HepG2 (cell line): ENCODE measurements around the gene PRKCI. TPM values are rescaled to one million over a fixed set of nuclear protein-coding genes. Genes with fewer than 3 reads are reported as not detected.

Experiments used
- ATAC-seq: fragments of 200-7000 bp; cut with Tn5 transposase; 3 replicates; pipeline ENCODE4 v1.9.1; 2020; ENCODE audit warnings: mild to moderate bottlenecking, moderate library complexity
- Bru-seq: library from RNA; stranded (reverse); fragments of 400-500 nt; gene quantifications from one replicate; lab custom pipeline; 2021; lab: Mats Ljungman, UMichigan
- BruChase-seq, 2 experiments: library from RNA; stranded (reverse); fragments of 400-500 nt; gene quantifications; one replicate each; lab custom pipeline; 2021; lab: Mats Ljungman, UMichigan
- BruUV-seq: library from RNA; stranded (reverse); fragments of 400-500 nt; replicated peaks from 2 replicates; lab custom pipeline; 2021; lab: Mats Ljungman, UMichigan
- CTCF ChIA-PET: fragments of 300-600 bp; formaldehyde crosslinking; extraction: SDS; loops from one replicate; lab custom pipeline; 2021; ENCODE audit warnings: low total read pairs, inconsistent platforms, low intra/inter-chr PET ratio; lab: Yijun Ruan, JAX
- POLR2A ChIA-PET: fragments of 350-600 bp; sonication (Branson Sonifier 250); formaldehyde crosslinking; loops from one replicate; lab custom pipeline; 2020; ENCODE audit warnings: antibody characterized with exemption, inconsistent platforms; lab: Yijun Ruan, JAX
- DNase-seq: peaks from one replicate; pipeline ENCODE4 v3.0.0-alpha.2; 2015; ENCODE audit warnings: low spot score
- FAIRE-seq: peaks from 3 replicates; lab custom pipeline; 2011; peaks lifted over from hg19 to GRCh38; lab: Jason Lieb, UNC
- H2AFZ ChIP-seq: one replicate; pipeline ENCODE4 v1.6.1; 2011; ENCODE audit warnings: low read length, inconsistent platforms
- H3K27ac ChIP-seq: fragments of 300-600 bp; 3 replicates; pipeline ENCODE4 v1.8.0; 2011; ENCODE audit warnings: mixed run types, mild to moderate bottlenecking, mixed read lengths, low read length, inconsistent platforms; ENCODE audit not compliant: insufficient read depth; ENCODE audit errors: extremely low read length
- H3K27me3 ChIP-seq, 2 experiments: fragments of 200-600 bp in 1 of 2; 2 replicates in 1 of 2; 3 replicates in 1 of 2; pipeline versions ENCODE4 v1.6.0 to v1.8.0; 2011; ENCODE audit warnings: low read length in 2 of 2, mild to moderate bottlenecking in 2 of 2, moderate library complexity in 2 of 2, inconsistent platforms in 1 of 2; ENCODE audit not compliant: insufficient read depth in 2 of 2, control insufficient read depth in 1 of 2
- H3K36me3 ChIP-seq, 2 experiments: fragments of 200-600 bp in 1 of 2; replicated peaks in 1 of 2; 2 replicates in 1 of 2; 3 replicates in 1 of 2; pipeline versions ENCODE4 v1.5.1 to v1.8.0; 2011; ENCODE audit warnings: low read length in 2 of 2, inconsistent platforms in 1 of 2; ENCODE audit not compliant: insufficient read depth in 2 of 2, control insufficient read depth in 1 of 2
- H3K4me1 ChIP-seq: 2 replicates; pipeline ENCODE4 v1.5.1; 2012; ENCODE audit warnings: low read length, inconsistent platforms; ENCODE audit not compliant: insufficient read depth
- H3K4me2 ChIP-seq: 2 replicates; pipeline ENCODE4 v1.6.0; 2011; ENCODE audit warnings: low read depth, low read length, inconsistent platforms
- H3K4me3 ChIP-seq, 3 experiments: fragments of 200-600 bp in 1 of 3; sonication (generic), shearing (Covaris generic) in 1 of 3; replicated peaks in 1 of 3; 2 replicates each; pipeline ENCODE4 v1.5.1; 2011 to 2016; ENCODE audit warnings: low read length in 3 of 3, inconsistent platforms in 2 of 3, low read depth in 2 of 3, mild to moderate bottlenecking in 2 of 3, control low read depth in 1 of 3, mixed read lengths in 1 of 3; ENCODE audit not compliant: insufficient read depth in 1 of 3
- H3K79me2 ChIP-seq: one replicate; pipeline ENCODE4 v1.6.1; 2011; ENCODE audit warnings: low read length, inconsistent platforms; ENCODE audit not compliant: insufficient read depth
- H3K9ac ChIP-seq: 2 replicates; pipeline ENCODE4 v1.6.0; 2011; ENCODE audit warnings: mild to moderate bottlenecking, low read depth, low read length, inconsistent platforms; ENCODE audit not compliant: insufficient read depth
- H3K9me3 ChIP-seq: 2 replicates; pipeline ENCODE4 v1.5.1; 2012; ENCODE audit warnings: mild to moderate bottlenecking, low read length
- H4K20me1 ChIP-seq: 2 replicates; pipeline ENCODE4 v1.6.0; 2011; ENCODE audit warnings: inconsistent platforms, mild to moderate bottlenecking, low read length, moderate library complexity; ENCODE audit not compliant: insufficient read depth
- ARNT2 ChIP-seq: sonication (generic); formaldehyde crosslinking; IDR thresholded peaks from 2 replicates; pipeline ENCODE4 v1.8.0; 2022; ENCODE audit warnings: mild to moderate bottlenecking, low read depth, missing genetic modification reagents, moderate library complexity
- ATF7 ChIP-seq, 2 experiments: fragments of 450-650 bp in 1 of 2; sonication (generic) in 1 of 2; formaldehyde crosslinking in 1 of 2; IDR thresholded peaks; 2 replicates each; pipeline versions ENCODE4 v1.4.0 to v1.6.1; 2016 to 2020; ENCODE audit warnings: antibody characterized with exemption in 1 of 2, mild to moderate bottlenecking in 1 of 2, missing genetic modification reagents in 1 of 2
- CEBPG ChIP-seq: IDR thresholded peaks from 2 replicates; pipeline ENCODE4 v1.6.1; 2016
- CHCHD3 ChIP-seq: sonication (generic); formaldehyde crosslinking; IDR thresholded peaks from 2 replicates; pipeline ENCODE4 v1.8.0; 2022; ENCODE audit warnings: mild to moderate bottlenecking, missing genetic modification reagents, moderate library complexity
- FOXJ3 ChIP-seq: sonication (generic); formaldehyde crosslinking; IDR thresholded peaks from 2 replicates; pipeline ENCODE4 v1.4.0; 2020; ENCODE audit warnings: missing genetic modification reagents, mild to moderate bottlenecking, borderline replicate concordance
- FOXK1 ChIP-seq: sonication (generic); formaldehyde crosslinking; IDR thresholded peaks from 2 replicates; pipeline ENCODE4 v1.4.0; 2020; ENCODE audit warnings: low read depth, missing genetic modification reagents, borderline replicate concordance
- NFIC ChIP-seq: IDR thresholded peaks from 2 replicates; pipeline ENCODE4 v1.6.1; 2012; ENCODE audit warnings: mild to moderate bottlenecking, low read length, inconsistent platforms
- NR1H2 ChIP-seq: sonication (generic); formaldehyde crosslinking; IDR thresholded peaks from 2 replicates; pipeline ENCODE4 v1.8.1; 2022; ENCODE audit warnings: low read depth, missing genetic modification reagents, borderline replicate concordance
- NR3C1 ChIP-seq: sonication (generic); formaldehyde crosslinking; IDR thresholded peaks from 2 replicates; pipeline ENCODE4 v1.4.0; 2020; ENCODE audit warnings: missing genetic modification reagents
- RXRA ChIP-seq: sonication (generic); formaldehyde crosslinking; IDR thresholded peaks from 2 replicates; pipeline ENCODE4 v1.5.1; 2020; ENCODE audit warnings: missing genetic modification reagents
- SIN3A ChIP-seq: IDR thresholded peaks from 2 replicates; pipeline ENCODE4 v1.6.1; 2011; ENCODE audit warnings: low read depth, mild to moderate bottlenecking, control low read depth, low read length, borderline replicate concordance
- SOX6 ChIP-seq, 2 experiments: fragments of 450-650 bp in 1 of 2; sonication (generic) in 1 of 2; formaldehyde crosslinking in 1 of 2; IDR thresholded peaks; 2 replicates each; pipeline versions ENCODE4 v1.4.0 to v1.6.1; 2017 to 2020; ENCODE audit warnings: antibody characterized with exemption in 1 of 2, mild to moderate bottlenecking in 1 of 2, missing genetic modification reagents in 1 of 2
- TBL1XR1 ChIP-seq: fragments of 150-350 bp; IDR thresholded peaks from 2 replicates; pipeline ENCODE4 v1.6.1; 2014; ENCODE audit warnings: borderline replicate concordance, low read length; ENCODE audit not compliant: partially characterized antibody
- ZFP36L1 ChIP-seq: sonication (generic); formaldehyde crosslinking; IDR thresholded peaks from 2 replicates; pipeline ENCODE4 v1.8.0; 2022; ENCODE audit warnings: mild to moderate bottlenecking, missing genetic modification reagents, moderate library complexity
- ZMYM3 ChIP-seq: sonication (generic); formaldehyde crosslinking; IDR thresholded peaks from 2 replicates; pipeline ENCODE4 v1.5.1; 2020; ENCODE audit warnings: mild to moderate bottlenecking, missing genetic modification reagents
- ZNF124 ChIP-seq: sonication (generic); formaldehyde crosslinking; IDR thresholded peaks from 2 replicates; pipeline ENCODE4 v1.4.0; 2020; ENCODE audit warnings: missing genetic modification reagents
- ZNF562 ChIP-seq: sonication (generic); formaldehyde crosslinking; IDR thresholded peaks from 2 replicates; pipeline ENCODE4 v1.8.0; 2022; ENCODE audit warnings: missing genetic modification reagents, borderline replicate concordance
- ZNF782 ChIP-seq: sonication (generic); formaldehyde crosslinking; IDR thresholded peaks from 2 replicates; pipeline ENCODE4 v1.4.0; 2020; ENCODE audit warnings: missing genetic modification reagents, mild to moderate bottlenecking, borderline replicate concordance
- WGBS: methylation state at CpG from one replicate; pipeline ENCODE4 v1.1.6; 2017; ENCODE audit warnings: low lambda C conversion rate; 5-methylcytosine and 5-hydroxymethylcytosine counted together
- in situ Hi-C: cut with HindIII; loops from 2 replicates; pipeline ENCODE4 v1.10.0; 2017; ENCODE audit warnings: low pct_unique_long_range_greater_than_20kb; ENCODE audit not compliant: extremely low pct_ligation_motif_present
- intact Hi-C: fragments of 100-400 bp; cut with micrococcal nuclease; formaldehyde crosslinking; loops from one replicate; pipeline ENCODE4 v1.10.0; 2022; ENCODE audit not compliant: unreplicated experiment
- long read RNA-seq, 2 experiments: library from RNA in 1 of 2; library from polyadenylated mRNA in 1 of 2; stranded (forward) in 1 of 2; unstranded in 1 of 2; transcript quantifications; one replicate each; pipeline ENCODE4 v2.0.0, GENCODE V29; 2019 to 2022
- polyA minus RNA-seq, 3 experiments: library from RNA; depleted of rRNA, polyadenylated mRNA; stranded (reverse); fragments of >200 nt; gene quantifications; 2 replicates each; pipeline ENCODE4 v1.2.3, GENCODE V29; 2011; ENCODE audit warnings: low replicate concordance in 1 of 3
- polyA plus RNA-seq, 8 experiments: library from polyadenylated mRNA; depleted of rRNA in 3 of 8; stranded (reverse) in 7 of 8; unstranded in 1 of 8; fragments of >200 nt; fragmentation: Illumina TruSeq in 4 of 8; extraction: Trizol in 4 of 8; gene quantifications; 2 replicates each; pipeline versions ENCODE4 v1.2.1 to v1.2.3, GENCODE V29; 2011 to 2016; ENCODE audit warnings: low read depth in 4 of 8, missing spikeins in 1 of 8, mixed read lengths in 1 of 8; ENCODE audit not compliant: insufficient read depth in 1 of 8
- total RNA-seq, 5 experiments: library from RNA; depleted of rRNA; stranded (reverse); fragments of >200 nt; fragmentation: Illumina TruSeq; extraction: Trizol; gene quantifications; 2 replicates each; pipeline ENCODE4 v1.2.3, GENCODE V29; 2016; ENCODE audit warnings: low read depth in 1 of 5

The PRKCI gene
- 30.4 and 39.1 TPM in 2 replicates for total RNA-seq (2016; rRNA removed; fragmentation: Illumina TruSeq; extraction: Trizol)
- total RNA-seq (2016; cell fraction: cytosol; rRNA removed; fragmentation: Illumina TruSeq; extraction: Trizol; ENCODE audit: low read depth) = 11.6 and 12.0 TPM in 2 replicates
- total RNA-seq (2016; cell fraction: insoluble cytoplasmic fraction; rRNA removed; fragmentation: Illumina TruSeq; extraction: Trizol) = 29.9 and 42.0 TPM in 2 replicates
- 13.7 and 15.0 TPM in 2 replicates for total RNA-seq (2016; cell fraction: membrane; rRNA removed; fragmentation: Illumina TruSeq; extraction: Trizol)
- total RNA-seq (2016; cell fraction: nucleus; rRNA removed; fragmentation: Illumina TruSeq; extraction: Trizol) = 19.8 and 28.5 TPM in 2 replicates
- polyA plus RNA-seq (2011; rRNA removed) = 11.7 and 17.2 TPM in 2 replicates
- polyA plus RNA-seq (2011; cell fraction: cytosol; rRNA removed) = 6.2 and 9.0 TPM in 2 replicates
- 5.0 and 9.3 TPM in 2 replicates for polyA plus RNA-seq (2011; cell fraction: nucleus; rRNA removed)
- polyA plus RNA-seq (2012) = 12.9 and 22.8 TPM in 2 replicates
- polyA plus RNA-seq (2016; cell fraction: cytosol; fragmentation: Illumina TruSeq; extraction: Trizol; ENCODE audit: low read depth) = 2.5 and 3.2 TPM in 2 replicates
- polyA plus RNA-seq (2016; cell fraction: insoluble cytoplasmic fraction; fragmentation: Illumina TruSeq; extraction: Trizol; ENCODE audit: low read depth) = 29.3 and 31.7 TPM in 2 replicates
- 5.4 and 6.7 TPM in 2 replicates for polyA plus RNA-seq (2016; cell fraction: membrane; fragmentation: Illumina TruSeq; extraction: Trizol; ENCODE audit: low read depth)
- 25.1 and 26.3 TPM in 2 replicates for polyA plus RNA-seq (2016; cell fraction: nucleus; fragmentation: Illumina TruSeq; extraction: Trizol; ENCODE audit: insufficient read depth, low read depth)
- polyA minus RNA-seq (2011; rRNA and poly(A)+ RNA removed; ENCODE audit: low replicate concordance) = 14.9 and 45.3 TPM in 2 replicates
- polyA minus RNA-seq (2011; cell fraction: cytosol; rRNA and poly(A)+ RNA removed) = 20.2 and 22.9 TPM in 2 replicates
- polyA minus RNA-seq (2011; cell fraction: nucleus; rRNA and poly(A)+ RNA removed) = 34.5 and 41.0 TPM in 2 replicates
- percentile 66 among the genes with signal in this experiment for Bru-seq, nascent RNA
- BruChase-seq, experiment 1, labeled RNA remaining after a 6-hour chase = percentile 73 among the genes with signal in this experiment
- percentile 67 among the genes with signal in this experiment for BruChase-seq, experiment 2, labeled RNA remaining after a 2-hour chase
- long read RNA-seq, experiment 1, full-length matches to known transcripts = 24 of 35 reads
- long read RNA-seq, experiment 1, partial matches to known transcripts = 5 of 35 reads
- long read RNA-seq, experiment 1, other reads (novel, unspliced or antisense) = 6 of 35 reads
- long read RNA-seq, experiment 2, full-length matches to known transcripts = 6 of 27 reads
- long read RNA-seq, experiment 2, partial matches to known transcripts = 1 of 27 reads
- long read RNA-seq, experiment 2, other reads (novel, unspliced or antisense) = 20 of 27 reads

DNA sequence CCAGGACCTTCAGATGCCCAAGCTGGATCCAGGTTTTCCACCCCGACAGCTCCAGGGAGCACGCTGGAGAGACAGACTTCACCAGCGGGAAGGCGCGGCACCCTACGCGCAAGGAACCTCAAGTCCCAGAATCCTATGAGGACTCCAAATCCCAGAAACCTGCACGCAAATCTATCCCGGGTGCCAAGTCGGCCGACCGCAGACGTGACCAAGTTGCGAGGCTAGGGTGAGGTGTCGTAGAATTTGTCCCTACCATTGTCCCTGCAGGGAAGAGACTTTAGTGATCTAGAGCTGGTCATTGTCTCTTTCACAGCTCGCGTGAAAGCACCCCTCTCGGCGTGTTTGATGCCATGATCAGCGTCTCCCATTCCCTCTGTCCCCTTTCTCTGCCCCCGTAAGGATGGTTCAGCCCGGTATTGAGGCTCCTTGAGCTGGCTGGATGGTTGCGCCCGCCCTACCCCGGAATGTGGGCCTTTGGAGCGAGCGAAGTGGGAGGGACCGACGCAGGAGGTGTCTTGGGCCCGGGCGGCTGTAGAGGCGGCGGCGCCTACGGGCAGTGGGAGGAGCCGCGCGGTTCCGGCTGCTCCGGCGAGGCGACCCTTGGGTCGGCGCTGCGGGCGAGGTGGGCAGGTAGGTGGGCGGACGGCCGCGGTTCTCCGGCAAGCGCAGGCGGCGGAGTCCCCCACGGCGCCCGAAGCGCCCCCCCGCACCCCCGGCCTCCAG lies at the start of gene PRKCI:
Gene PRKCI, plus strand, starts transcription at position 501 of the 723 bp plus-strand sequence. CDS start 246 bp downstream, outside the sequence.
- WGBS = 1% methylated on average over 24 of the region's 60 CpGs
- Histone ChIP-seq H4K20me1 (no peaks in the 10 kb centered on the region), H2AFZ (peak within 1 kb of the TSS; percentile 95), H3K4me3 (peak within 1 kb of the TSS; percentile 80 to 96 (median 94)), H3K4me2 (peak within 1 kb of the TSS; percentile 80), H3K27me3 (no peaks in the 10 kb centered on the region; a peak in 1 of 5 replicates), H3K4me1 (peaks cover 32% of the 10 kb centered on the region), H3K79me2 (peaks cover 36% of the 10 kb centered on the region), H3K9ac (peak within 1 kb of the TSS; percentile 95), H3K9me3 (no peaks in the 10 kb centered on the region), H3K27ac (peak within 1 kb of the TSS; percentile 88), H3K36me3 (no peaks in the 10 kb centered on the region)
- ATAC-seq (peak; percentile 97), FAIRE-seq (peak; percentile 93), DNase-seq (peak; percentile 89)
- in situ Hi-C loops = no loop called here
- no TSS peak for BruUV-seq
- CTCF ChIA-PET = no interaction called here
- intact Hi-C loops = loop anchor here (2.0 kb wide), 1 partner anchor 41 kb away; the partner anchor contains the start of gene PHC3
- POLR2A ChIA-PET = interaction anchor here (0.9 to 2.0 kb wide), 4 partner anchors 18 to 143 kb away, joined by 3 to 7 read pairs (median 4); partner anchors contain the start of gene PHC3
- peak; percentile 65; the same call in 1 of the 2 replicates for TF ChIP-seq ZNF124
- TF ChIP-seq SOX6 (IDR thresholded peaks at IDR 0.05) = no peak
- TF ChIP-seq SOX6 (CRISPR knock-in tag; IDR thresholded peaks at IDR 0.05) = peak; percentile 62
- no peak for TF ChIP-seq ARNT2 (CRISPR knock-in tag)
- TF ChIP-seq CHCHD3 (CRISPR knock-in tag) = no peak
- no peak for TF ChIP-seq FOXJ3 (CRISPR knock-in tag)
- TF ChIP-seq NFIC = peak; percentile 85
- TF ChIP-seq NR3C1 (CRISPR knock-in tag) = no peak
- peak; percentile 69; the same call in 1 of the 2 replicates for TF ChIP-seq ZNF782 (CRISPR knock-in tag)
- peak; percentile 51; the same call in 1 of the 2 replicates for TF ChIP-seq SIN3A
- TF ChIP-seq ZFP36L1 (CRISPR knock-in tag) = peak; percentile 80; the same call in 1 of the 2 replicates
- TF ChIP-seq ZNF562 (CRISPR knock-in tag) = no peak
- no peak for TF ChIP-seq ZMYM3 (CRISPR knock-in tag)
- no peak for TF ChIP-seq TBL1XR1
- no peak for TF ChIP-seq NR1H2 (CRISPR knock-in tag)
- peak; percentile 29; the same call in 1 of the 2 replicates for TF ChIP-seq RXRA
- TF ChIP-seq FOXK1 (CRISPR knock-in tag) = peak; percentile 57; the same call in 1 of the 2 replicates
- TF ChIP-seq ATF7 (IDR thresholded peaks at IDR 0.05) = peak; percentile 93
- peak; percentile 22; the same call in 1 of the 2 replicates for TF ChIP-seq ATF7 (CRISPR knock-in tag; IDR thresholded peaks at IDR 0.05)
- TF ChIP-seq CEBPG (CRISPR knock-in tag) = no peak; the same call in 1 of the 2 replicates
